ENCODE results near the gene NPAS2. TPM values are rescaled to one million over a fixed set of nuclear protein-coding genes. Genes with fewer than 3 reads are reported as not detected.

NPAS2 gene
- polyA plus RNA-seq, 1 experiment, result 13.5 TPM

DNA sequence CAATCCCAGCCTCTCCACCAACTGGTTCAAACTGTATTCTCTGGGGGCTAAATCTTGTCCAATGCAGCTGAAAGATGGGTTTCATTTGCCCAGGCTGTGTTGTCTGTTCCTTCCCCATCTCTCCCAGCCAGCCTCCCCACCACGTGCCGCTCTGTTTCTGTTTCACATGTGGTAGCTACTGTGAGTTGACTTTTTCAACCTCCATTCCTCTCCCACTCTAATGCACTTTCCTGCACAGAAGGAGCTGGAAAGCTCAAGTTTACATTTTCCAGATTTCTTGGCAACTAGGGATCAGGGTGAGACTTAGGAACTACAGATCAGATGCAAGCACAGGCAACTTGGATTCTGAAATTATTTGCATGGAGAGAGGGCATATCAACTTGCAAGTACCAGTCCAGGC is 19.0 kb upstream of the NPAS2 start:
- POLR2A ChIA-PET, result no interaction called here
- no peaks in the 10 kb centered on the region for H3K9me3 ChIP-seq (ENCODE audit: control insufficient read depth, insufficient read depth, low read length)
- no peak for DNase-seq (ENCODE audit: low read depth, low spot score)
- CTCF ChIA-PET, result no interaction called here
- H3K27ac ChIP-seq (ENCODE audit: low read depth, low read length), result peak overlapping the region; percentile 48
- TF ChIP-seq, protein P1, sequence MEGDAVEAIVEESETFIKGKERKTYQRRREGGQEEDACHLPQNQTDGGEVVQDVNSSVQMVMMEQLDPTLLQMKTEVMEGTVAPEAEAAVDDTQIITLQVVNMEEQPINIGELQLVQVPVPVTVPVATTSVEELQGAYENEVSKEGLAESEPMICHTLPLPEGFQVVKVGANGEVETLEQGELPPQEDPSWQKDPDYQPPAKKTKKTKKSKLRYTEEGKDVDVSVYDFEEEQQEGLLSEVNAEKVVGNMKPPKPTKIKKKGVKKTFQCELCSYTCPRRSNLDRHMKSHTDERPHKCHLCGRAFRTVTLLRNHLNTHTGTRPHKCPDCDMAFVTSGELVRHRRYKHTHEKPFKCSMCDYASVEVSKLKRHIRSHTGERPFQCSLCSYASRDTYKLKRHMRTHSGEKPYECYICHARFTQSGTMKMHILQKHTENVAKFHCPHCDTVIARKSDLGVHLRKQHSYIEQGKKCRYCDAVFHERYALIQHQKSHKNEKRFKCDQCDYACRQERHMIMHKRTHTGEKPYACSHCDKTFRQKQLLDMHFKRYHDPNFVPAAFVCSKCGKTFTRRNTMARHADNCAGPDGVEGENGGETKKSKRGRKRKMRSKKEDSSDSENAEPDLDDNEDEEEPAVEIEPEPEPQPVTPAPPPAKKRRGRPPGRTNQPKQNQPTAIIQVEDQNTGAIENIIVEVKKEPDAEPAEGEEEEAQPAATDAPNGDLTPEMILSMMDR (IDR thresholded peaks at IDR 0.05; ENCODE audit: low read depth, low read length), result no peak
- no peak overlapping the region for H3K4me3 ChIP-seq (ENCODE audit: low read depth, low read length)
- no peaks in the 10 kb centered on the region for H3K27me3 ChIP-seq (ENCODE audit: control insufficient read depth, insufficient read depth, low read length)

DNA sequence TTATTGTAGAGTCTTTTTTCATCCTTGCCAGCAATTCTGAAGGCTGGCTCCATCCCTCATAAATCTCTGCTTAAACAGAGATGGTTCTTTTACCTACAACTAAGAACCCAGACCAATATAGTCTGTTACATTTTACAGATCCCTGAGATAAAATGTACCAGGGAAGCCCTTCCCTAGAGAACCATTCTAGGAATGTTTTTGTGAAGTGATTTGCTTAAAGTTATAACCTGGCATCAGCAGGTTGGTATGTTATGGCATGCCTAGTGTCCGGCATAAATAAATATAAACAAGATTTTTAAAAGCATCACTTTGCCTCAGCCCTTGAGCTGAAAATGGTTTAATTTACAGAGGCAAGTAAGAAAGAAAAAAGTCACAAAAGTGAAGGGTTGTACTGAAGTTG is 18.5 kb upstream of the NPAS2 start:
- H3K4me3 ChIP-seq (ENCODE audit: low read depth, low read length), result no peak overlapping the region
- peaks cover 2% of the 10 kb centered on the region for H3K27me3 ChIP-seq (ENCODE audit: control insufficient read depth, insufficient read depth, low read length)
- DNase-seq (ENCODE audit: low read depth, low spot score), result no peak
- TF ChIP-seq, protein P1 (IDR thresholded peaks at IDR 0.05; ENCODE audit: low read depth, low read length), result no peak
- no peaks in the 10 kb centered on the region for H3K9me3 ChIP-seq (ENCODE audit: control insufficient read depth, insufficient read depth, low read length)
- ChIA-PET CTCF (no interaction called here), POLR2A (no interaction called here)
- peak overlapping the region; percentile 48 for H3K27ac ChIP-seq (ENCODE audit: low read depth, low read length)

DNA sequence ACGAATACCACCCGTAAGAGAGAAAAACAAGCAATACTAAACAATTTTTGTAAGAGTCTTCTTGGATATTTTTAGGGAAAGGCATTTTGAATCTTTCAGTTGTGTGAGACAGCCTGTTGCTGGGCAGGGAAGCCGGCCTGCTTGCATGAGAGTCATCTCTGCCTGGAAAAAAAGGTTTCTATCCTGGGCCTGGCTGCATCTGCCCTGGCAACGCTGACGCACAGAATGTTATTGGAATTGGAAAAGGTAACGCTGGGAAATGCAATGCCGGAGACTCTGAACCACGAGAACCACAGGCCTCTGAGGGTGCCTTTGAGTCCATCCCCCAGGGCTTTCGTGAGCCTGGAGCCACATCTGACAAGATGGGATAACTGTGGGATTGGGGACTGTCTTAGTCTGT is 17.9 kb upstream of the NPAS2 start:
- Histone ChIP-seq H3K4me3 (ENCODE audit: low read depth, low read length) (no peak overlapping the region), H3K27ac (ENCODE audit: low read depth, low read length) (no peak overlapping the region), H3K27me3 (ENCODE audit: control insufficient read depth, insufficient read depth, low read length) (peaks cover 2% of the 10 kb centered on the region), H3K9me3 (ENCODE audit: control insufficient read depth, insufficient read depth, low read length) (no peaks in the 10 kb centered on the region)
- no peak for DNase-seq (ENCODE audit: low read depth, low spot score)
- ChIA-PET CTCF (no interaction called here), POLR2A (no interaction called here)
- TF ChIP-seq, protein P1 (IDR thresholded peaks at IDR 0.05; ENCODE audit: low read depth, low read length), result no peak

DNA sequence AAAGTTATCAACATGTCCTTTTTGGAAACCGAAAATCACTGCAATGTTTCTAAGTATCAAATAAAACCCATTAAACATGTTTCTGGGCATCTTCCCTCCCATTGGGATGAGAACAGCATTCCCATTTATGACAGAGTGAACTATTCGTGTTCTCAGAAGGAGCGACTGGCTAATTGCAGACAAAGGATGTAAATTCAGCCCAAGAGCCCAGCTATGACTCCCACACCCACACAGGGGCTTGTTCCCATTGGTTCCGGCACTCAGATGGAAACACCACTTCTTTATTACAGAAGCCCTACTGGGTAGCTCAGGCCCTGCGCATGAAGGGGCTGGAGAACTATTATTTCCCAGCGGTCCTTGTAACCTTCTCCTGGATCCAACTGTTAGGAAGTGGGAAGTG is 16.6 kb upstream of the NPAS2 start:
- no peaks in the 10 kb centered on the region for H3K9me3 ChIP-seq (ENCODE audit: control insufficient read depth, insufficient read depth, low read length)
- H3K4me3 ChIP-seq (ENCODE audit: low read depth, low read length), result no peak overlapping the region
- POLR2A ChIA-PET, result no interaction called here
- no peak overlapping the region for H3K27ac ChIP-seq (ENCODE audit: low read depth, low read length)
- DNase-seq (ENCODE audit: low read depth, low spot score), result no peak
- TF ChIP-seq, protein P1 (IDR thresholded peaks at IDR 0.05; ENCODE audit: low read depth, low read length), result no peak
- CTCF ChIA-PET, result no interaction called here
- H3K27me3 ChIP-seq (ENCODE audit: control insufficient read depth, insufficient read depth, low read length), result peaks cover 4% of the 10 kb centered on the region

DNA sequence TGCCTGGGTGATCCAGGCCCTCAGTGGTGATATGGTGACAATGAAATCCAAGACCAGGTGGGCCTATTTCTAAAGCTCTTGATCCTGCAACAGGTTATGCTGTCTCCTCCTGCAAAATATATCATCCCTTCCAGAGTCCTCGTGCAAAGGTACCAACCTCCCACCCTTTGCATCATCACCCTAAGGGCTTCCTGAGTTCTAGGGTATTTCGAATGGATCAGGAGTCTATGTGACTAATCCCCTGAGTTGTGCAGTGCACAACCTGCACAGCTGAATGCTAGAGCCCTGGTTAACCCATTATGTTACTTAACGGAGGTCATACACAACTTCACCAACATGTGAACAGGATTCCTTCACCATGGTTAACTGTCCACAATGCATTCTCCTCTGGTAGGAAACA is 13.4 kb upstream of the NPAS2 start:
- TF ChIP-seq, protein P1 (IDR thresholded peaks at IDR 0.05; ENCODE audit: low read depth, low read length), result no peak
- no peak for DNase-seq (ENCODE audit: low read depth, low spot score)
- no peak overlapping the region for H3K4me3 ChIP-seq (ENCODE audit: low read depth, low read length)
- H3K27me3 ChIP-seq (ENCODE audit: control insufficient read depth, insufficient read depth, low read length), result peaks cover 6% of the 10 kb centered on the region
- H3K9me3 ChIP-seq (ENCODE audit: control insufficient read depth, insufficient read depth, low read length), result no peaks in the 10 kb centered on the region
- ChIA-PET POLR2A (no interaction called here), CTCF (no interaction called here)
- H3K27ac ChIP-seq (ENCODE audit: low read depth, low read length), result no peak overlapping the region

All from AG04450 (cell line).